Fibroblast of mammary gland (primary cell): ENCODE results near the gene PADI2.

ENCODE experiments used
- DNase-seq: peaks from one replicate; pipeline ENCODE4 v3.0.0-alpha.2; 2010; ENCODE audit warnings: low read depth
- H3K4me3 ChIP-seq: 2 replicates; pipeline ENCODE4 v1.5.1; 2011; ENCODE audit warnings: low read depth, mild to moderate bottlenecking, low read length, moderate library complexity; ENCODE audit not compliant: control insufficient read depth
- CTCF ChIP-seq: conservative IDR thresholded peaks from 2 replicates; pipeline ENCODE4 v1.5.1; 2011; ENCODE audit warnings: low read depth, low read length, inconsistent platforms; ENCODE audit not compliant: control insufficient read depth, insufficient read depth

PADI2 gene

GRCh38 chr1:17094664-17095063 is 24.6 kb downstream of the PADI2 start:
- no peak for DNase-seq
- no peak for TF ChIP-seq CTCF
- H3K4me3 ChIP-seq = no peak overlapping the region

GRCh38 chr1:17093822-17094393 is 25.3 kb downstream of the PADI2 start:
- H3K4me3 ChIP-seq = no peak overlapping the region
- no peak for TF ChIP-seq CTCF
- no peak for DNase-seq

DNA sequence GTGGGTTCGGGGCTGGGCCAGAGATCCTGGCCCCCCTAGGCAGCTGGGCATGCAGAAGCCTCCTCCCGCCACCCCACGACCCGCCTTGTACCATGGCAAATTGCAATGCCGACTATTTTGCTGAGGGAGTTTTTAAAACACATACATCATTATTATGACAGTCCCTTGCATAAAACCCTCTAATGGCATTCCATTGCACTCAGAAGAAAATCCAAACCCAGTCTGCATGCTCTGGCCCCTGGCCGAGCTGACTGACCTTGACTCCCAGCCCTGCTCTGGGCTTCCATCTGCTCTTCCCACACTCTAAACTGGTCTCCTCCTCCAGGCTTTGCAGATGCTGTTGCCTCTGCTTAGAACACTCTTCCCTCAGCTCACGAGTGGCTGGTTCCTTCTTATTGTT is 28.0 kb downstream of the PADI2 start:
- no peak overlapping the region for H3K4me3 ChIP-seq
- no peak for DNase-seq
- TF ChIP-seq CTCF = no peak

- H3K4me3 ChIP-seq = no peak overlapping the region
- TF ChIP-seq CTCF = no peak
Observed at GRCh38 chr1:17089506-17089905, 29.7 kb downstream of the PADI2 start.

DNA sequence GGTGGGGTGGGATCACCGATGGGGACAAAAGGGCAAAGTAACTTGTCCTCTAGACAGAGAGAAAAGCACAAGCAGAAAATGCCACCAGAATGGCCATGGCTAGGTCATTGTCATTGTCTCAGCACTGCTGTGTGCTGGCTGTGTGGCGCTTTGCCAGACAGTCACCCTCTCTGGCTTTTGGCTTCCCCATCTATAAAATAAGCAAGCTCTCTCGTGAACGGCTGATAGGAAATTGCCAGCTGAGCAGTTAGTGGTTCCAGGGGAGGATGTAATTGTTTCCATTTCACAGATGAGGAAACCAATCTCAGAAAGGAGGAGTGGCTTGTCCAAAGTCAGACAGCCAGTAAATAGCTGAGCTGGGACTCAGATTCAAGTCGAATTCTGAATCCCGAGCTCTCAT is 32.5 kb downstream of the PADI2 start:
- no peak overlapping the region for H3K4me3 ChIP-seq
- no peak for DNase-seq
- TF ChIP-seq CTCF = no peak

More at GRCh38 chr1:17089506-17089905, 29.7 kb downstream of the PADI2 start:
- no peak for DNase-seq

DNA sequence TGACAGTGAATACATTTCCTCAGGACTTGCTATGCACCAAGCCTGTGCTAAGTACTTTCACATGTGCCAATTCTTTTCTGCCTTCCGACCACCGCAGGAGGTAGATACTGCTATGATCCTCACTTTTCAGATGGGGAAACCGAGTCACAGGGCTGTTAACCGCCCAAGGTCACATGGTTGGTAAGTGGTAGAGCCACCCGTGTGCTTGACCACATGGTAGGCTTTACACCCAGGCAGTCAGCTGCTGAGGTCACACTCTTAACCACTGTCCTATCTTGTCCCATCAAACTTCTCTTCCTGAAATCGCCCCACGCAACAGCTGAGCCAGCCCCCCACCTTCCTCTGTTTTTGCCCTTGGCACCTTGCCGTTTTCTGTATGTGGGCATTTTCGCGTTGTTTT is 34.5 kb downstream of the PADI2 start:
- no peak overlapping the region for H3K4me3 ChIP-seq
- DNase-seq = no peak
- no peak for TF ChIP-seq CTCF

GRCh38 chr1:17082761-17083160 is 36.5 kb downstream of the PADI2 start:
- H3K4me3 ChIP-seq = no peak overlapping the region
- no peak for TF ChIP-seq CTCF
- no peak for DNase-seq
